K562 (cell line): ENCODE measurements around the gene NECAP2. TPM values are rescaled to one million over a fixed set of nuclear protein-coding genes. Genes with fewer than 3 reads are reported as not detected.

ENCODE experiments used
- ATF6 ChIP-seq: sonication (generic); formaldehyde crosslinking; IDR thresholded peaks from 2 replicates; pipeline ENCODE4 v1.4.0; 2020; ENCODE audit warnings: mild to moderate bottlenecking, missing genetic modification reagents
- BDP1 ChIP-seq: IDR thresholded peaks from 3 replicates; pipeline ENCODE4 v1.6.1; 2011; ENCODE audit not compliant: insufficient read length, insufficient read depth
- C11orf30 ChIP-seq: fragments of 450-650 bp; IDR thresholded peaks from 2 replicates; pipeline ENCODE4 v1.6.1; 2016; ENCODE audit warnings: low read depth, mild to moderate bottlenecking
- CBX3 ChIP-seq, 2 experiments: IDR thresholded peaks; 1 replicate in 1 of 2; 2 replicates in 1 of 2; pipeline ENCODE4 v1.6.1; 2012; ENCODE audit warnings: inconsistent platforms in 2 of 2, low read length in 2 of 2, borderline replicate concordance in 1 of 2, control low read depth in 1 of 2
- FOSL1 ChIP-seq: fragments of 200-800 bp; sonication (Bioruptor generic); conservative IDR thresholded peaks from 2 replicates; pipeline ENCODE4 v1.6.1; 2016; ENCODE audit warnings: missing genetic modification characterization, missing compliant biosample characterization
- JUND ChIP-seq, 2 experiments: IDR thresholded peaks; 2 replicates in 1 of 2; 3 replicates in 1 of 2; pipeline ENCODE4 v1.6.1; 2011; ENCODE audit warnings: borderline replicate concordance in 2 of 2, low read depth in 2 of 2, low read length in 2 of 2, improper control_type of control experiment in 1 of 2, missing biosample characterization in 1 of 2, missing genetic modification characterization in 1 of 2, missing genetic modification reagents in 1 of 2
- MAZ ChIP-seq, 2 experiments: fragments of 450-650 bp in 1 of 2; sonication (generic) in 1 of 2; formaldehyde crosslinking; IDR thresholded peaks in 1 of 2; conservative IDR thresholded peaks in 1 of 2; 2 replicates each; pipeline versions ENCODE4 v1.4.0 to v1.5.0; 2020; ENCODE audit warnings: mild to moderate bottlenecking in 1 of 2, missing genetic modification reagents in 1 of 2
- SMARCC2 ChIP-seq: fragments of 450-650 bp; IDR thresholded peaks from 2 replicates; pipeline ENCODE4 v1.6.1; 2017; ENCODE audit warnings: antibody characterized with exemption, moderate library complexity, mild to moderate bottlenecking, low read depth
- THRA ChIP-seq: fragments of 450-650 bp; IDR thresholded peaks from 2 replicates; pipeline ENCODE4 v1.6.1; 2017; ENCODE audit warnings: mild to moderate bottlenecking, moderate library complexity
- U2AF2 ChIP-seq: fragments of 200-400 bp; formaldehyde crosslinking; optimal IDR thresholded peaks from 2 replicates; pipeline ENCODE3; 2017; ENCODE audit warnings: low read depth, mild to moderate bottlenecking, low read length
- ZNF263 ChIP-seq: sonication (generic); formaldehyde crosslinking; IDR thresholded peaks from 2 replicates; pipeline ENCODE4 v1.8.0; 2022; ENCODE audit warnings: mild to moderate bottlenecking, missing genetic modification reagents, borderline replicate concordance
- ZNF282 ChIP-seq: sonication (generic); formaldehyde crosslinking; IDR thresholded peaks from 2 replicates; pipeline ENCODE4 v1.8.1; 2023; ENCODE audit warnings: missing genetic modification reagents
- ZNF316 ChIP-seq: fragments of 450-650 bp; IDR thresholded peaks from 2 replicates; pipeline ENCODE4 v1.6.1; 2016
- ZNF561 ChIP-seq: fragments of 450-650 bp; formaldehyde crosslinking; conservative IDR thresholded peaks from 2 replicates; pipeline ENCODE4 v1.4.0; 2020; ENCODE audit warnings: mild to moderate bottlenecking, moderate library complexity
- ZNF609 ChIP-seq: sonication (generic); formaldehyde crosslinking; IDR thresholded peaks from 2 replicates; pipeline ENCODE4 v1.8.1; 2023; ENCODE audit warnings: missing genetic modification reagents, mild to moderate bottlenecking, borderline replicate concordance
- ZNF740 ChIP-seq, 3 experiments: fragments of 200-800 bp in 1 of 3; sonication (Bioruptor generic) in 1 of 3; sonication (generic) in 1 of 3; formaldehyde crosslinking in 1 of 3; IDR thresholded peaks; 2 replicates each; pipeline versions ENCODE4 v1.6.1 to v1.8.0; 2016 to 2022; ENCODE audit warnings: mild to moderate bottlenecking in 2 of 3, missing compliant biosample characterization in 2 of 3, missing genetic modification characterization in 2 of 3, missing genetic modification reagents in 1 of 3
- polyA plus RNA-seq, 8 experiments: library from polyadenylated mRNA; depleted of rRNA in 4 of 8; stranded (reverse) in 5 of 8; unstranded in 3 of 8; fragments of >200 nt; fragmentation: Nextera tagmentation in 2 of 8; fragmentation: Illumina TruSeq in 1 of 8; extraction: Ambion mirVana in 2 of 8; extraction: Trizol in 1 of 8; gene quantifications; 2 replicates each; pipeline versions ENCODE4 v1.2.1 to v1.2.3, GENCODE V29; 2011 to 2014; ENCODE audit warnings: inconsistent platforms in 1 of 8, missing spikeins in 1 of 8
- total RNA-seq, 7 experiments: library from RNA; depleted of rRNA in 6 of 7; stranded (reverse); fragments of >200 nt in 6 of 7; fragmentation: Illumina TruSeq in 2 of 7; extraction: Trizol in 2 of 7; gene quantifications; 2 replicates each; pipeline versions ENCODE4 v1.2.1 to v1.2.3, GENCODE V29; 2011 to 2021; ENCODE audit warnings: low replicate concordance in 1 of 7

The NECAP2 gene
- total and polyA plus RNA-seq, 9 of the 15 experiments (the other 6 are each of a cell fraction or from before 2014, with no cell fraction given) = 22.7 to 107 (median 79.2) TPM

GRCh38 chr1:16443975-16444770 is 3.6 kb downstream of the NECAP2 start (continued):
- no peak for TF ChIP-seq ZNF740 (CRISPR knock-in tag; IDR thresholded peaks at IDR 0.05)
- no peak for TF ChIP-seq ZNF740 (tag; IDR thresholded peaks at IDR 0.05)
- TF ChIP-seq ZNF282 (CRISPR knock-in tag) = no peak
- no peak for TF ChIP-seq U2AF2
- TF ChIP-seq SMARCC2 = no peak
- peak; percentile 97 for TF ChIP-seq C11orf30
- TF ChIP-seq CBX3 (IDR thresholded peaks at IDR 0.05; ENCODE audit: borderline replicate concordance in 1 of 2, low read length in 2 of 2) = no peak
- TF ChIP-seq ZNF316 = peak; percentile 98
- TF ChIP-seq MAZ (CRISPR knock-in tag; conservative IDR thresholded peaks at IDR 0.05 in 1 of 2, IDR thresholded peaks at IDR 0.05 in 1 of 2) = peak; percentile 23 to 39; a peak in 1 of 4 replicates
- no peak for TF ChIP-seq JUND (IDR thresholded peaks at IDR 0.05; ENCODE audit: borderline replicate concordance, low read depth, low read length)
- TF ChIP-seq JUND (tag; IDR thresholded peaks at IDR 0.05; ENCODE audit: borderline replicate concordance, low read depth, low read length) = peak; percentile 50; the same call in 1 of the 3 replicates
- TF ChIP-seq ATF6 (CRISPR knock-in tag) = no peak
- TF ChIP-seq ZNF609 (CRISPR knock-in tag) = 0 out of 2 replicates have a peak, but pooled peaks have one; percentile 0
- no peak for TF ChIP-seq FOSL1 (tag)
- no peak for TF ChIP-seq ZNF561 (CRISPR knock-in tag)
- no peak for TF ChIP-seq ZNF263
- TF ChIP-seq BDP1 = no peak
- TF ChIP-seq THRA = no peak
